Astrocyte of the spinal cord (primary cell): ENCODE measurements around the gene INAVA.
"Not testable (repeated sequence)": the region's sequence is repeated elsewhere in the genome, so short reads cannot be mapped to it uniquely, and the experiment has no call there.

Experiments
- DNase-seq: peaks from one replicate; pipeline ENCODE4 v3.0.0; 2011; ENCODE audit warnings: low read depth, low spot score
- H3K4me3 ChIP-seq: 2 replicates; pipeline ENCODE4 v1.5.1; 2011; ENCODE audit warnings: low read depth, mild to moderate bottlenecking, low read length, moderate library complexity
- in situ Hi-C: cut with HindIII; loops from 2 replicates; pipeline ENCODE4 v1.10.0; 2017; ENCODE audit warnings: low sequenced_read_pairs
- TF ChIP-seq, protein P1 (sequence below): IDR thresholded peaks from 2 replicates; pipeline ENCODE4 v1.5.1; 2012; ENCODE audit warnings: low read depth, mild to moderate bottlenecking, low read length, inconsistent platforms

INAVA gene

DNA sequence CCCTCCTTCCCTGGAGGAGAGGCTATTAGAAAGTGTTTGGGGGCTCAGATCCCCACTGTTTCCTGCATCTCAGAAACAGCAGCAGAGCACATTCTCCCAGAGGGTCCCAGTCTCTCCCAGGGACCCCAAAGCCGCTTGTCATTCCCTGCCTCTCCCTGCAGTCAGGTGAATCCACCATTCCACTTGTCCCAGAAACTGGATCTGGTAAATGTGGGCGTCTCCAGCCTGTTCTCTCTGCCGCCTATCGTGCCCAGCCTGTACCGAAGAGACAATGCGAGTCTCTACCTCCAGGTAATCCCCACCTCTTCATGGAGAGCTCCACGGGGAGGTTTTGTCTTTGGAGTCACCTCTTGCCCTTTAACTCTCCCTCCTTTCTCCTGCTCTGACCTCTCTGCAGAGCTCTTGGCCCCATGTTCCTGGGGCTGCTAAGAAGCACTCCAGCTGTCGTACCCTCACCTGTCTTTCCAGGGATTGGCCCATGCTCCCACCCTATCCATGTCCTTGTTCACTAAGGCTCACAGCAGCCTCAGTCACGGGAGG is 26.9 kb downstream of the INAVA start:
- DNase-seq = no peak
- in situ Hi-C loops = no loop called here
- no peak overlapping the region for H3K4me3 ChIP-seq
- TF ChIP-seq, protein P1, sequence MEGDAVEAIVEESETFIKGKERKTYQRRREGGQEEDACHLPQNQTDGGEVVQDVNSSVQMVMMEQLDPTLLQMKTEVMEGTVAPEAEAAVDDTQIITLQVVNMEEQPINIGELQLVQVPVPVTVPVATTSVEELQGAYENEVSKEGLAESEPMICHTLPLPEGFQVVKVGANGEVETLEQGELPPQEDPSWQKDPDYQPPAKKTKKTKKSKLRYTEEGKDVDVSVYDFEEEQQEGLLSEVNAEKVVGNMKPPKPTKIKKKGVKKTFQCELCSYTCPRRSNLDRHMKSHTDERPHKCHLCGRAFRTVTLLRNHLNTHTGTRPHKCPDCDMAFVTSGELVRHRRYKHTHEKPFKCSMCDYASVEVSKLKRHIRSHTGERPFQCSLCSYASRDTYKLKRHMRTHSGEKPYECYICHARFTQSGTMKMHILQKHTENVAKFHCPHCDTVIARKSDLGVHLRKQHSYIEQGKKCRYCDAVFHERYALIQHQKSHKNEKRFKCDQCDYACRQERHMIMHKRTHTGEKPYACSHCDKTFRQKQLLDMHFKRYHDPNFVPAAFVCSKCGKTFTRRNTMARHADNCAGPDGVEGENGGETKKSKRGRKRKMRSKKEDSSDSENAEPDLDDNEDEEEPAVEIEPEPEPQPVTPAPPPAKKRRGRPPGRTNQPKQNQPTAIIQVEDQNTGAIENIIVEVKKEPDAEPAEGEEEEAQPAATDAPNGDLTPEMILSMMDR = no peak

DNA sequence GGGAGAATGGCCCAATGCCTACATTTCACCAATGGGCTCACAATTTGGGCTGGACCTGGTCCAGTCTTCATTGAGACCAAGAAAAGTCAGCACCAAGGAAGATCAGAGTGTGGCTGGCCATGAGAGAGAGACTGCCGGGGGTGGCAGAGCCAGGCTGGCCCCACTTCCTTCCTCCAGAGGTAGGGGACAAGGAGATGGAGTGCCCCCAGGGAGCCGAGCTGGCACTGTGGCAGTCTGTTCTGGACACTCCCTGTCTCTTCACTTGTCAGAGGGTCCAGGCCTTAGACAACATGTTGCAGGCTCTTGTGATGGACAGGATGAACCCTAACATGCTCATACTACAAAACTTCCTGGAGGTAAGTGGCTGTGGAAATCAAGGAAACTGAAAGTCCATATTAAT is 27.7 kb downstream of the INAVA start:
- DNase-seq = no peak
- in situ Hi-C loops = no loop called here
- TF ChIP-seq, protein P1 = no peak
- H3K4me3 ChIP-seq = no peak overlapping the region

DNA sequence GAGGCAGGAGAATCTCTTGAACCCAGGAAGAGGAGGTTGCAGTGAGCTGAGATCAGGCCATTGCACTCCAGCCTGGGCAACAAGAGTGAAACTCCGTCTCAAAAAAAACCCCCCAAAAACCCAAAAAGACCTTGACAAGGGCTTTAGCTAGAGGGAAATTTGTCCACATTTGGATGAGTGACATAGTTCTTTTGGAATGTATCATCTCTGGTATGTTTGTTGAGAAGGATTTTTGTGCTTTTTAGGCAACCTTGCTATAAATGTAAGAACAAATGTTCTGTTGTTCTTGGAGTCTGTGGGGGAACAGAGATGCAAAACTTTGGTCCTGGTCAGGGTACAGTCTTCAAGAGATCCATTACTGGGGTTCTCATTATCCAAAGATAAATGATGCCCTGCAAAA is 28.9 kb downstream of the INAVA start:
- DNase-seq = no peak
- no peak overlapping the region for H3K4me3 ChIP-seq
- TF ChIP-seq, protein P1 = no peak
- in situ Hi-C loops = no loop called here

DNA sequence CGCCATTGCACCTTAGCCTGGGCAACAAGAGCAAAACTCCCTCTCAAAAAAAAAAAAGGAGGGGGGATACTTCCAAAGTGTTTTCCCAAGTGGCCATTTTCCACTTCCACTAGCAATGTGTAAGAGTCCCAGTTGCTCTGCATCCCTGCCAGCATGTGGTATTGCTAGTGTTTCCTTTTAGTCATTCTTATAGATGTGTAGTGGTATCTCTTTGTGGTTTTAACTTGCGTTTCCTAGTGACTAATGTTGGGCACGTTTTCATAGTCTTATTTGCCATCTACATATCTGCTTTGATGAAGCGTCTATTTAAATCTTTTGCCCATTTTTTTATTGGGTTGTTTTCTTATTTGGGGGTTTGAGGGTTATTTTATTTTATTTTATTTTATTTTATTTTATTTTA is 31.1 kb downstream of the INAVA start:
- H3K4me3 ChIP-seq = no peak overlapping the region
- TF ChIP-seq, protein P1 = no peak
- peak; percentile 49 for DNase-seq
- in situ Hi-C loops = no loop called here

DNA sequence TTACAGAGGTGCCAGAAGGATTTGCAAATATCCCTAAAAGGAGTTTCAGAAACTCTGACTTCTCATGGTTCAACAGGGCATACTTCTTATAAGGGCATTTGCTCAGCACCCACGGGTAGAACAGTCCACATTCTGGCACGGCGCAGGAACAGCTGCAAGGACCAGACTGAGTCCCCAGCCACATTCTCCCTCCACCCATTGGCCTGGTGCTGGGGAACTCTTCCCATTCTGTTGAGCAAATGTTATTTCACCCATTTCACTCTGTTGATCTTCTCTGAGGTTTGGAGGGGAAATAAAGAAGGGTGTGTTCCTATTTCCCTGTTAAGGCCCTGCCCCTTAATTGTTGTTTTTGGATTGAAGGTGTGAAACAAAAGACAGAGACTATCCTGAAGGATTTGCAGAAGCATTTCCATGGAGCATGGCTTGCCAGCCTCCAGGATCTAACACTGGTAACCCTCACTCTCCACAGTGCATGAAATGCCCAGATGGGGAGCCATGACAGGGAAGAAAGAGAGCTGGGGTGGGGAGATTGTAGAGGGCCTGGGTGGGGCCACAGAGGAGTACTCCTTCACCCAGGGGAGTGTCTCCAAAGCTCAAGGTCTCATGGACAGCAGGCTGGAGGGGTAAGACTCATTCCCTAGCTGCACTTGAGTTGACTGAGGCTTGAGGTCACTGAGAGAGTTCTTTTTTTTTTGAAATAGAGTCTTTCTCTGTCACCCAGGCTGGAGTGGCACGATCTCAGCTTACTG is 35.0 kb downstream of the INAVA start:
- H3K4me3 ChIP-seq = no peak overlapping the region
- in situ Hi-C loops = no loop called here
- no peak for DNase-seq
- TF ChIP-seq, protein P1 = no peak

DNA sequence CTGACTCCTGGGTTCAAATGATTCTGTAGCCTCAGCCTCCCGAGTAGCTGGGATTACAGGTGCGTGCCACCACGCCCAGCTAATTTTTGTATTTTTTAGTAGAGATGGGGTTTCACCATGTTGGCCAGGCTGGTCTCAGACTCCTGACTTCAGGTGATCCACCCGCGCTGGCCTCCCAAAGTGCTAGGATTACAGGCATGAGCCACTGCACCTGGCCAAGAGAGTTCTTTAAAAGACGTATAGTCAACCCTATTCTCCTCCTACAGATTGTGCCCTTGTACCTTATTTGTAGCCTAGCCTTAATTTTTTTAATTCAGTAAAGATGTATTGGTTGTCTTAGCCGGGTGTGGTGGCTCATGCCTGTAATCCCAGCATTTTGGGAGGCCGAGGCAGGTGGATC is 35.6 kb downstream of the INAVA start:
- H3K4me3 ChIP-seq, in situ Hi-C loops, DNase-seq: not testable (repeated sequence)

DNA sequence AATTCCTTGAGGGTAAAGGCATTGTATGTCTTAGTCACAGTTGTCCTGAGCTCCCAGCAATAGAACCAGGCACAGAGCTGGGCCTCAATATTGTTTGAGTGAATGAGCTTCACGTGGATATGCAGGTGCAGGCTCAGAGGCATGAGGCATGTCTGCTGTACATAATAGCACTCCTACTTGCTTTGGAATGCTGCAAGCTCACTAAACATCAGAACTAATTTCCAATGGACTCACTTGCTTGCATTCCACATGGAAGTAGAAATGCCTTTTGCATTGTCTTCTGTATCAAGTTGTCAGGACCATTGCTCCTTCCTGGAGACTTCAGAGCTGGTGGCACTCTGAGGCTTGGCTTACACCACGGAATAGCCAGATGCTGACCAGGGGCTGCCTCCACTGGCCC is 37.1 kb downstream of the INAVA start:
- no peak overlapping the region for H3K4me3 ChIP-seq
- TF ChIP-seq, protein P1 = no peak
- no peak for DNase-seq
- in situ Hi-C loops = no loop called here
